Prostate gland (tissue), 1 donor: ENCODE measurements around the gene GRAMD1B.

Experiments
- POLR2A ChIP-seq: fragments of 450-650 bp; IDR thresholded peaks from one replicate; pipeline ENCODE4 v1.6.1; 2016; ENCODE audit warnings: antibody characterized with exemption, mild to moderate bottlenecking
- POLR2AphosphoS5 ChIP-seq: sonication (generic); formaldehyde crosslinking; IDR thresholded peaks from one replicate; pipeline ENCODE4 v1.6.1; 2017; ENCODE audit warnings: antibody characterized with exemption

GRCh38 chr11:123487157-123487744, 57.2 kb downstream of the GRAMD1B start:
- TF ChIP-seq POLR2A, result no peak
- no peak for TF ChIP-seq POLR2AphosphoS5
